KOPT-K1 (cell line): ENCODE results near the gene NEBL.

Source experiments
- H3K27ac ChIP-seq: fragments of 200-600 bp; sonication (generic); 2 replicates; pipeline ENCODE4 v1.5.1; 2016; ENCODE audit warnings: antibody characterized with exemption, mild to moderate bottlenecking, low read depth, low read length; ENCODE audit not compliant: poor library complexity, severe bottlenecking
- H3K36me3 ChIP-seq: fragments of 200-600 bp; sonication (generic); 2 replicates; pipeline ENCODE4 v1.5.1; 2017; ENCODE audit warnings: antibody characterized with exemption, mild to moderate bottlenecking, low read length, moderate library complexity; ENCODE audit not compliant: insufficient read depth
- H3K9me3 ChIP-seq: fragments of 200-600 bp; sonication (generic); 2 replicates; pipeline ENCODE4 v1.5.1; 2017; ENCODE audit warnings: antibody characterized with exemption, low read length, mild to moderate bottlenecking; ENCODE audit not compliant: insufficient read depth, poor library complexity, severe bottlenecking

NEBL gene

GRCh38 chr10:20746856-20747255, 150.3 kb downstream of the NEBL start:
- H3K27ac ChIP-seq: no peak overlapping the region
- H3K9me3 ChIP-seq: peaks cover 9% of the 10 kb centered on the region
- H3K36me3 ChIP-seq: no peaks in the 10 kb centered on the region

GRCh38 chr10:20745556-20746375, 151.3 kb downstream of the NEBL start:
- Histone ChIP-seq H3K27ac (no peak overlapping the region), H3K9me3 (peaks cover 6% of the 10 kb centered on the region), H3K36me3 (no peaks in the 10 kb centered on the region)

DNA sequence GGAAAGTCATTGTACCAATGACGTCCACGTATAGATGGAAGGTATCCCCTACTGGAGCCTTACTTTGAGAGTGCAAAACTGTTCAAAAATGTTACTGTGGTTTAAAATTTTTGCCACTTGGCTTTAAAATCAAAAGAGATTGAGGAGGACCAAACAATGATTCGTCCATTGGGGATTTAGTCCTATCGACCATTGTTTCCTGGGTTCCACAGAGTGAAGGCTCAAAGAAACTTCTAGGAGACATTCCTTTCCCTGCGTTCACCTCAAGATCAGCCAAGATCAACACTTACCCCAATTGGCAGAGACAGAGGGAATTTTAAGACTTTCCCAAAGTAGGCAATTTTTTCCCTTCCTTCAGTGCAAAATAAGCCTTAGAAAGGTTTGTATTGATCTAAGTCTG, 152.3 kb downstream of the NEBL start:
- Histone ChIP-seq H3K27ac (no peak overlapping the region), H3K36me3 (no peaks in the 10 kb centered on the region), H3K9me3 (no peaks in the 10 kb centered on the region)

- Histone ChIP-seq H3K27ac (no peak overlapping the region), H3K36me3 (no peaks in the 10 kb centered on the region), H3K9me3 (no peaks in the 10 kb centered on the region)
These were observed 153.2 kb downstream of the NEBL start for GRCh38 chr10:20743942-20744341.

DNA sequence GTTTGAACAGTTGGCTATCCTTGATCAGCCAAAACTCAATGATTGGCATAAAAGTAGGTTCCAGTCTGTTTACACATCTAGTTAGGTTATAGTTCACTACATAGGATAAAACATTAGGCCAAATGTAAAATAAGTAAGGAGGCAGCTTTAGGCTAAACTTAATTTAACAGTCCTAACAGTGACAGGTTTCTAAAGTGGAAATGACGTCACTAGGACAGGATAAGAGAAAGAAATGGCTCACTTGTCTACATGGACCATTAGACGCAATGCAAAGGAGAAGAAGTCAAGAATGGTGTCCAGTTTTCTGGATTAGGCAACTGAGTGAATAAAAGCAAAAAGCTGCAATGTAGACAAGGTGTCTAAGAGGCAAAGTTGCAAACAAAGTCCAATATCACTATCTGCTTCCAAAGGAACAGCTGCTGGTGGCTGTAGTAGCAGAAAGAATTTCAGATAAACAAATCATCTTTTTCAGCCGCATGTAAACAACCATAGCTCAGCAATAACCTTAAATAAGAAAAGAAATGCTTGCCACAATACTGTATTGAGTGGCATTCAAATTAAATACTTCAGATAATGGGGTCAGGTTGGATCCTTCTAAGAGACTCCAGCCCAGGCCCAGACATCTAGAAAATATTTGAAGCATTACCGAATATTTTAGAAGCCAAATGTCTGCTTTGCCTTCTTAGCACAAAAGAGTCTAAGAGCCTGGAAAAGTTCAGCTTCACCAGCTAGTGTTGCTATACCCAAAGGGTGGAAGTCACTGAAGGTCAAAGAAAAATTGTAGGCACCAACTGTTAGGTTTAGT, 154.2 kb downstream of the NEBL start:
- Histone ChIP-seq H3K36me3 (no peaks in the 10 kb centered on the region), H3K9me3 (no peaks in the 10 kb centered on the region), H3K27ac (no peak overlapping the region)

GRCh38 chr10:20740120-20740519, 157.0 kb downstream of the NEBL start:
- no peaks in the 10 kb centered on the region for H3K36me3 ChIP-seq
- H3K9me3 ChIP-seq: no peaks in the 10 kb centered on the region
- H3K27ac ChIP-seq: no peak overlapping the region

DNA sequence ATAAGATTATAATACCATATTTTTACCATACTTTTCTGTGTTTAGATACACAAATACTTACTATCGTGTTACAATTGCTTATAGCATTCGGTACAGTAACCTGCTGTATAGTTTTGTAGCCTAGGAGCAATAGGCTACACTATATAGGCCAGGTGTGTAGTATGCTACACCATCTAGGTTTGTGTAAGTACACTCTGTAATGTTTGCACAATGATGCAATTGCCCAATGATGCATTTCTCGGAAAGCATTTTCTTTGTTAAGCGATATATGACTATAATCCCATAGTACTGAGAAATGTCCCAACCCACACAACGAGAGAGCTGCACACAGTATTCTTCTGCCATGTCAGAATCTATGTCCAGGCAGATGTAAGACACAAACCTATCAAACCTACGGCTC, 160.0 kb downstream of the NEBL start:
- Histone ChIP-seq H3K27ac (no peak overlapping the region), H3K9me3 (no peaks in the 10 kb centered on the region), H3K36me3 (no peaks in the 10 kb centered on the region)
